Measurements from ENCODE around the gene MAN2B2.

DNA sequence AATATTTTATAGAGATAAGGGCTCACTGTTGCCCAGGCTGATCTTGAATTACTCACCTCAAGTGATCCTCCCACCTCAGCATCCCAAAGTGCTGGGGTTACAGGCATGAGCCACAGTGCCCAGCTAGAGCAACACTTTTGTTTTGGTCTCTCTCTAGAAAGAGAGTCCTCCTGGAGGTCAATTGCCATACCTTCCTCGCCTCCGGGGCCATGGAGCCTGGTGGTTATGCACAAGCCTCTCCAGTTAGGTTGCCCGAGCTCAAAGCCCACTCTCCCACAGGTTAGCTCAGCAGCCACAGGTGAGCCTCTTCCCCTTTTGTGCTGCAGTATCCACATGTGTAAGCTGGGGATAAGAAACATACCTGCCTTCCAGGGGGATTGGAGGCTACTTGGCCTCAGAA lies 24.2 kb upstream of the MAN2B2 start:
- no peak for TF ChIP-seq CTCF (IDR thresholded peaks at IDR 0.05)
- TF ChIP-seq POLR2A (IDR thresholded peaks at IDR 0.05; ENCODE audit: low read depth): no peak
